Measurements from ENCODE around the gene LRRC49.

LRRC49 gene

GRCh38 chr15:71008250-71008870 lies 115.7 kb downstream of the LRRC49 start:
- no peak for TF ChIP-seq REST (IDR thresholded peaks at IDR 0.05; ENCODE audit: insufficient read depth in 1 of 2, low read depth in 2 of 2, low read length in 2 of 2)
- TF ChIP-seq POLR2AphosphoS5 (IDR thresholded peaks at IDR 0.05; ENCODE audit: low read depth, low read length), result no peak
- no peak for TF ChIP-seq SIN3A (IDR thresholded peaks at IDR 0.05; ENCODE audit: borderline replicate concordance, insufficient read depth, low read length)
- TF ChIP-seq FOXP2 (optimal IDR thresholded peaks at IDR 0.05; ENCODE audit: borderline replicate concordance, extremely low read depth, extremely low read length, insufficient read depth), result no peak
- no peak for TF ChIP-seq TAF1 (IDR thresholded peaks at IDR 0.05; ENCODE audit: borderline replicate concordance, insufficient read depth, low read length)

GRCh38 chr15:71010472-71010871 lies 117.8 kb downstream of the LRRC49 start:
- no peak for TF ChIP-seq SIN3A (IDR thresholded peaks at IDR 0.05; ENCODE audit: borderline replicate concordance, insufficient read depth, low read length)
- TF ChIP-seq FOXP2 (optimal IDR thresholded peaks at IDR 0.05; ENCODE audit: borderline replicate concordance, extremely low read depth, extremely low read length, insufficient read depth), result no peak
- TF ChIP-seq TAF1 (IDR thresholded peaks at IDR 0.05; ENCODE audit: borderline replicate concordance, insufficient read depth, low read length), result no peak
- TF ChIP-seq POLR2AphosphoS5 (IDR thresholded peaks at IDR 0.05; ENCODE audit: low read depth, low read length), result no peak
- TF ChIP-seq REST (IDR thresholded peaks at IDR 0.05; ENCODE audit: insufficient read depth in 1 of 2, low read depth in 2 of 2, low read length in 2 of 2), result no peak

GRCh38 chr15:71010997-71011396 lies 118.4 kb downstream of the LRRC49 start:
- no peak for TF ChIP-seq POLR2AphosphoS5 (IDR thresholded peaks at IDR 0.05; ENCODE audit: low read depth, low read length)

GRCh38 chr15:71011503-71012155 lies 119.0 kb downstream of the LRRC49 start:
- TF ChIP-seq FOXP2 (optimal IDR thresholded peaks at IDR 0.05; ENCODE audit: borderline replicate concordance, extremely low read depth, extremely low read length, insufficient read depth), result no peak
- TF ChIP-seq SIN3A (IDR thresholded peaks at IDR 0.05; ENCODE audit: borderline replicate concordance, insufficient read depth, low read length), result no peak
- TF ChIP-seq POLR2AphosphoS5 (IDR thresholded peaks at IDR 0.05; ENCODE audit: low read depth, low read length), result no peak
- TF ChIP-seq REST (IDR thresholded peaks at IDR 0.05; ENCODE audit: insufficient read depth in 1 of 2, low read depth in 2 of 2, low read length in 2 of 2), result no peak

GRCh38 chr15:71013446-71013845 lies 120.8 kb downstream of the LRRC49 start:
- TF ChIP-seq REST (IDR thresholded peaks at IDR 0.05; ENCODE audit: insufficient read depth in 1 of 2, low read depth in 2 of 2, low read length in 2 of 2) (no peak), POLR2AphosphoS5 (IDR thresholded peaks at IDR 0.05; ENCODE audit: low read depth, low read length) (no peak), SIN3A (IDR thresholded peaks at IDR 0.05; ENCODE audit: borderline replicate concordance, insufficient read depth, low read length) (no peak), TAF1 (IDR thresholded peaks at IDR 0.05; ENCODE audit: borderline replicate concordance, insufficient read depth, low read length) (no peak), FOXP2 (optimal IDR thresholded peaks at IDR 0.05; ENCODE audit: borderline replicate concordance, extremely low read depth, extremely low read length, insufficient read depth) (no peak)
